ENCODE results near the gene RMDN3. TPM values are rescaled to one million over a fixed set of nuclear protein-coding genes. Genes with fewer than 3 reads are reported as not detected.

Gene RMDN3
- polyA plus RNA-seq, 3 donors = 36.5 to 44.3 (median 39.9) TPM

DNA sequence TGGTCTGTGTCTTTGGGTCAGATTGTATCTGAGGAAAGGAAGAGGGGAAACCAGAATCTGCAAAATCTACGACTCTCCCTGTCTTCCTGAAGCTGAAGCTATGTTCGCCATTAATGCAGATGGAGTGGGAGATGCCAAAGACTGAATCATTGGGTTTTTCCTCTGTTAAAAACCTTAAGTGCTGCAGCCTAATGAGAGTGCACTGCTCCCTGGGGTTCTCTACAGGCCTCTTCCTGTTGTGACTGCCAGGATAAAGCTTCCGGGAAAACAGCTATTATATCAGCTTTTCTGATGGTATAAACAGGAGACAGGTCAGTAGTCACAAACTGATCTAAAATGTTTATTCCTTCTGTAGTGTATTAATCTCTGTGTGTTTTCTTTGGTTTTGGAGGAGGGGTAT is 24.0 kb downstream of the RMDN3 start:
- DNase-seq (ENCODE audit: extremely low read depth in 1 of 11, low read depth in 9 of 11, low spot score in 4 of 11) = no peak

DNA sequence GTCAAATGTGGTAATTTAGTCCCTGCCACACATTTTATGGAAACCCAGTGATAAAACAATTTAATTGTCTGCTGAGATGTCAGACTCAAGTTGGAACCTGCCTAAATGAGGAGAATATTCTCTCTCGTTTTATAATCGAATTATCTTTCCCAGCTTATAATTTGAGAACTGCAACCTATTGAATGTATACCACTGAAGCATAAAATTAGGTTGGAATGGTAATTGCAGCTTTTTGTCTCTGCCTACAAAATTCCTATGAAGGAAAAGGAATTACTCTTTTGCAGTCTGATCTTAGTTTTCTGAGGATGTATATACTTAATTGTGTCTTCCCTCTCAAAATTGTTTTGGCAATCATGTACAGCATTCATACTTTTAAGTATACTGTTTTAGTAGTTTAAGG is 31.1 kb downstream of the RMDN3 start:
- no peak for DNase-seq (ENCODE audit: extremely low read depth in 1 of 11, low read depth in 9 of 11, low spot score in 4 of 11)

GRCh38 chr15:40722934-40723333 is 32.1 kb downstream of the RMDN3 start:
- no peak for DNase-seq (ENCODE audit: extremely low read depth in 1 of 11, low read depth in 9 of 11, low spot score in 4 of 11)

- no peak for DNase-seq (ENCODE audit: extremely low read depth in 1 of 11, low read depth in 9 of 11, low spot score in 4 of 11)
Observed at GRCh38 chr15:40722354-40722753, 32.7 kb downstream of the RMDN3 start.

DNA sequence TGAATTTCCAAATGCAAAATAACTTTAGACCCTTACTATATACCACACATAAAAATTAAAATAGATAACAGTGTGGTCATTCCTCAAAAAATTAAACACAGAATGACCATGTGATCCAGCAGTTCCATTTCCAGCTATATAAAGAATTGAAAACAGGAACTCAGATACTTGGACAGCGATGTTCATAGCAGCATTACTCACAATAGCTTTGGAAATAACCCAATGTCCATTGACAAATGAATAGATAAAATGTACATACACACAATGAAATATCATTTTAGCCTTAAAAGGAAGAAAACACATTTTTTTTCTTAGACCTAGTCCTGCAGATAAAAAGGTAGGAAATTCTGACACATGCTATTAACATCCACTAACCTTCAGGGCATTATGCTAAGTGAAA is 33.4 kb downstream of the RMDN3 start:
- no peak for DNase-seq (ENCODE audit: extremely low read depth in 1 of 11, low read depth in 9 of 11, low spot score in 4 of 11)

DNA sequence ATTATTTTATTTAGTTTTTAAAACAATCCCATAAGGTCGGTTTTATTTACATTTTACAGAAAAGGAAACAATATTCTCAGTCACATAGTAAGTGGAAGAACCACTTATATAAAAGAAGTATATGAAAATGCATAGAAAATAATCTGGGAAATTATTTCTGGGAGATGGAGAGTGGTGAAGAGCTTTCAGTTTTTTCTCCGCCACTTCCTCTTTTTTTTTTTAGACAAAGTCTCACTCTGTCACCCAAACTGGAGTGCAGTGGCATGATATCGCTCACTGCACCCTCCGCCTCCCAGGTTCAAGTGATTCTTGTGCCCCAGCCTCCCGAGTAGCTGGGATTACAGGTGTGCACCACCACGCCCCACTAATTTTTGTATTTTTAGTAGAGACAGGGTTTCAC is 38.9 kb downstream of the RMDN3 start:
- DNase-seq (ENCODE audit: extremely low read depth in 1 of 11, low read depth in 9 of 11, low spot score in 4 of 11) = no peak

DNA sequence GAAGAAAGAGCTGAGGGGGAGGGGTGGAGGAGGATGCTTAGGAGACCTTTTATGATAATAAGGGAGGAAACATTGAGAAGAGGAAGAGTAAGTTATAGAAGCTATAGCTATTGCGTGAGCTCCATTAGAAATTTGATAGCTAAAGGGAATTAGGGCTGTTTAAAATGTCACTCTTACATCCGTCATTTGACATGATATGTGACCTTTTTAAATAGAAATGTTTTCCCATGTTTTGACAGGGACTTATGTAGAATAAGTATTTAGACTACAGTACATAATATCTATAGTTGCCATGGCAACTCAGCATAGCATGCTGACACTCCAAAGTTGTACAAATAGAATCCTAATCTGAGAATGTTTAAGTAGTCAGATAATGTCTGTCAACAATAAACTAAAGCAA is 40.9 kb downstream of the RMDN3 start:
- DNase-seq (ENCODE audit: extremely low read depth in 1 of 11, low read depth in 9 of 11, low spot score in 4 of 11) = no peak

DNA sequence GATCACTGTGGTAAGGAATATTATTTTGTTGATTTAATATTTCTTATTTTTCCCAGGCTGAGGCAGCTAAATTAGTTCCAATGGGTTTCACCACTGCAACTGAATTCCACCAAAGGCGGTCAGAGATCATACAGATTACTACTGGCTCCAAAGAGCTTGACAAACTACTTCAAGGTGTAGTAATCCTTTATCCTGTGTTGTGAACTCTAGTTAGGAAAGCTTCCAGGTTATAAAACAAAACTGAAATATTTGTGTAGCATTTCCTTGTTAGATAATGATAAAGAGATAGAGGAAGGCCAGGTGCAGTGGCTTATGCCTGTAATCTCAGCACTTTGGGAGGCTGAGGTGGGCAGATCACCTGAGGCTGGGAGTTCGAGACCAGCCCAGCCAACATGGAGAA is 48.9 kb downstream of the RMDN3 start:
- DNase-seq (ENCODE audit: extremely low read depth in 1 of 11, low read depth in 9 of 11, low spot score in 4 of 11) = no peak

- no peak for DNase-seq (ENCODE audit: extremely low read depth in 1 of 11, low read depth in 9 of 11, low spot score in 4 of 11)
Observed at GRCh38 chr15:40702077-40702476, 53.0 kb downstream of the RMDN3 start.

GRCh38 chr15:40697916-40698315 is 57.1 kb downstream of the RMDN3 start:
- no peak for DNase-seq (ENCODE audit: extremely low read depth in 1 of 11, low read depth in 9 of 11, low spot score in 4 of 11)

DNA sequence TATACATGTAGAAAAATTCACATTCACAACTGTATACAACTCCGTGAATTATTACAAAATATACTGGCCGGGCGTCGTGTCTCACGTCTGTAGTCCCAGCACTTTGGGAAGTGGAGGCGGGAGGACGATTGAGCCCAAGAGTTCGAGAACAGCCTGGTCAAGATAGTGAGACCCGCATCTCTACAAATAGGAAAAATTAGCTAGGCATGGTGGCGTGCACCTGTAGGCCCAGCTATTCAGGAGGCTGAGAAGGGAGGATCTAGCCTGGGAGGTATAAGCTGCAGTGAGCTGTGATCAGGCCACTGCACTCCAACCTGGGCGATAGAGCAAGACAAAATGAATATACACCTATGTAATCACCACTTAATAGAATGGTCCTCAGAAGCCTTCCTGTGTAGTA is 58.8 kb downstream of the RMDN3 start:
- no peak for DNase-seq (ENCODE audit: extremely low read depth in 1 of 11, low read depth in 9 of 11, low spot score in 4 of 11)

- DNase-seq (ENCODE audit: extremely low read depth in 1 of 11, low read depth in 9 of 11, low spot score in 4 of 11) = peak in 1 of 11 donors; percentile 4
Observed at GRCh38 chr15:40695469-40695890, 59.6 kb downstream of the RMDN3 start.

DNA sequence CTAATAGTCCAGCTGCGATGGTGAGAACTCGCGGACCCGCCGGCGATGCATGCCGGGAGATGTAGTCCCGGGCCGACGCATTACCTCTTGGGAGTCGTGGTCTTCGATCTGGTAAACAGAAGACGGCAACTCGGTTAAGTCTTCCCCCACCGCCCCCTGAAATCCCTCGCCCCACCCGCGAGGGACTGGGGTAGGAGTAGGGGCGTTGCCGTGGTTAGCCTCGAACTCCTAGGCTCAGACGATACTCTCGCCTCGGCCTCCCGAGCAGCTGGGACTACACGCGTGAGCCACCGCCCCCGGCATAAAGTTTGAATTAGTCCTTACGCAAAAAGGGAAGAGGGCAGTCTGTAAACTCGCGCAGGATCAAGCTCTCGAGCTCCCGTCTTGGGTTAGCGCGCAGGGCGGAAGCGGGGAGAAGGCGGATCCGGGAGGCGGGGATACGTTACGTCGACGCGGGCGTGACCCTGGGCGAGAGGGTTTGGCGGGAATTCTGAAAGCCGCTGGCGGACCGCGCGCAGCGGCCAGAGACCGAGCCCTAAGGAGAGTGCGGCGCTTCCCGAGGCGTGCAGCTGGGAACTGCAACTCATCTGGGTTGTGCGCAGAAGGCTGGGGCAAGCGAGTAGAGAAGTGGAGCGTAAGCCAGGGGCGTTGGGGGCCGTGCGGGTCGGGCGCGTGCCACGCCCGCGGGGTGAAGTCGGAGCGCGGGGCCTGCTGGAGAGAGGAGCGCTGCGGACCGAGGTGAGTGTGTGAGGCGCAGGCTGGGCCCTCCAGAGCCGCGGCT is 60.2 kb downstream of the RMDN3 start, which contains the start of gene RAD51:
TSS of gene RAD51 (plus strand) at position 487 of the 781 bp plus-strand sequence. CDS start 3,585 bp downstream, outside the sequence.
- peak; percentile 80 to 94 (median 90) for DNase-seq (ENCODE audit: extremely low read depth in 1 of 11, low read depth in 9 of 11, low spot score in 4 of 11)

DNA sequence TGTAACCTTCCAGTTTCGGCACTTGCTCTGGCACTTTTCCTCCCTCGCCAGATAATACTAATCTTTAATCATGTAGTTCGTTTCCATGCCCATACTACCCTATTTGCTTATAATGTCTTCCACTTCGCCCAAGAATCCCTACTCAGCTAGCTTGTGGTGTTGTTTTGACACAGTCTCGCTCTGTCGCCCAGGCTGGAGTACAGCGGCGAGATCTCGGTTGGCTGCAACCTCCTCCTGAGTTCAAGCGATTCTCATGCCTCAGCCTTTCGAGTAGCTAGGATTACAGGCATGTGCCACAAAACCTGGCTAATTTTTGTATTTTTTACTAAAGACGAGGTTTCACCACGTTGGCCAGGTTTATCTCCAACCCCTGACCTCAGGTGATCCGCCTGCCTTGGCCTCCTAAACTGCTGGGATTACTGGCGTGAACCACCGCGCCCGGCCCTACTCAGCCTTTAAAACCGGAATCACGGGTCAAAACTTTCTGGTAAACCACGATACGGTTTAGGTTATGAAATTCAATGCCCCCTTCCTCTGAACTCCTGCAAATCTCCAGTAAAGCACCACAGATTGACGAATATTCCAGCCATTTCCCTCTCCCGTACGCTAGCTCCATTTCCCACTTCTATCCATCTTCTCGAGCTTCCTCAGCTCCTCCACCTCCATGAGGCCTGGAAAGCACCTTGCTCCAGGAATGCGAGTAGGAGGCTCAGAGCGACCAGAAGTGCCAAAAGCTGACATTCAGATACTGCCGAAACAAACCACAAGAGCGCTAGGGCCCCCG is 61.0 kb downstream of the RMDN3 start:
- DNase-seq (ENCODE audit: extremely low read depth in 1 of 11, low read depth in 9 of 11, low spot score in 4 of 11) = peak in 1 of 11 donors; percentile 17

DNA sequence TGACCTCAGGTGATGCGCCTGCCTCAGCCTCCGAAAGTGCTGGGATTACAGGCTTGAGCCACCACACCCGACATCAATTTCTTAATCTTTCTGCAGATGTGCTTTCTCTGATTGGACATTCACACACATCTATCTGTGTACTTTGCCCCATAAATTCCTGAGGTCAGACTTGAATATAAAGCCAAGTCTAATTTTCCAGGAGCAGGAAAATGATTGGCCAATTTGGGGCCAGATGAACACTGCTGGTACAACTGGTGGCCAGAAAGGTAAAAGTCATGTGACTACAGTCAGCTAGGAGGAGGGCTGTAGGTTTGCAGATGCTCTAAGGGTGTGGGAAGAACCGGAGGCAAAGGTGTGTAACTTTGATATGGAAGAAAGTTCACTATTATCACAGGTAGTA is 63.3 kb downstream of the RMDN3 start:
- no peak for DNase-seq (ENCODE audit: extremely low read depth in 1 of 11, low read depth in 9 of 11, low spot score in 4 of 11)

GRCh38 chr15:40688932-40689799 is 65.9 kb downstream of the RMDN3 start:
- DNase-seq (ENCODE audit: extremely low read depth in 1 of 11, low read depth in 9 of 11, low spot score in 4 of 11) = no peak
